Spinal cord (tissue), 10 donors: ENCODE results near the gene C4orf50. TPM values are rescaled to one million over a fixed set of nuclear protein-coding genes. Genes with fewer than 3 reads are reported as not detected.

ENCODE experiments used
- DNase-seq, 6 donors: peaks; one replicate each; pipeline versions ENCODE4 v3.0.0 to v3.0.0-alpha.2; 2013 to 2015; ENCODE audit warnings: low spot score in 6 of 6, low read depth in 4 of 6
- H3K27ac ChIP-seq: one replicate; pipeline ENCODE4 v1.5.1; 2013; ENCODE audit warnings: low read depth, low read length, control low read depth
- H3K27me3 ChIP-seq: one replicate; pipeline ENCODE4 v1.6.1; 2013; ENCODE audit warnings: low read length; ENCODE audit not compliant: control insufficient read depth, insufficient read depth
- H3K36me3 ChIP-seq: one replicate; pipeline ENCODE4 v1.6.1; 2013; ENCODE audit warnings: low read length; ENCODE audit not compliant: control insufficient read depth, insufficient read depth
- H3K4me1 ChIP-seq: one replicate; pipeline ENCODE4 v1.6.1; 2013; ENCODE audit warnings: low read length; ENCODE audit not compliant: control insufficient read depth, insufficient read depth
- H3K4me3 ChIP-seq: one replicate; pipeline ENCODE4 v1.5.1; 2013; ENCODE audit warnings: low read depth, low read length, control low read depth
- H3K9me3 ChIP-seq: one replicate; pipeline ENCODE4 v1.6.1; 2013; ENCODE audit warnings: low read length; ENCODE audit not compliant: control insufficient read depth, insufficient read depth
- WGBS: methylation state at CpG from one replicate; pipeline ENCODE4 v1.1.5; 2013; ENCODE audit warnings: missing lambda C conversion rate; ENCODE audit not compliant: insufficient coverage; 5-methylcytosine and 5-hydroxymethylcytosine counted together
- polyA plus RNA-seq, 2 donors: library from polyadenylated mRNA; unstranded; fragments of 120-200 nt; gene quantifications; one replicate each; pipeline ENCODE4 v1.2.1, GENCODE V29; 2013; ENCODE audit not compliant: insufficient read length in 2 of 2
- total RNA-seq, 2 donors: library from RNA; depleted of rRNA in 1 of 2; stranded (reverse); fragments of 120-200 nt in 1 of 2; fragments of >200 nt in 1 of 2; gene quantifications; one replicate each; pipeline versions ENCODE4 v1.2.3 to v1.2.4, GENCODE V29; 2013 to 2014
- donor health status: healthy.

Gene C4orf50
- total and polyA plus RNA-seq, 4 donors, result 1.9 to 6.4 (median 2.7) TPM

DNA sequence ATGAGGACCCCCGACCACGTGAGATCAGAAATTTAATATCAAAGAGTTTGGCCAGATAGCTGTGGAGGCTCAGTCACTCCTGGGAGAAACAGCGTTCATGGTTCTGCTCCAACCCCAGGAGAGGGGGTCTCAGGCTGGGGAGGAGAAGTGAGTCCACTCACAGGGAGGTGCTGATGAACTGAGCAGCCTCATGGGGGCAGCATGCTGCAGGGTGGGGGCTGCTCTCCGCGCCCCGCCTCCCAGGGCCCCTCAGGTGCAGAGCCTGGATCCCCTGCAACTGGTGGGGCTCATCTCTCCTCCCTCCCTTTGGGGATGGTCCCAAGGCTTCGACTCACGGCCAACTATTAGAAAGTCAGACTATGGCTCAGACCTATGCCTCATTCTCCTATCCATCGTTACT lies 26.6 kb upstream of the C4orf50 start:
- Histone ChIP-seq H3K36me3 (peaks cover 6% of the 10 kb centered on the region), H3K9me3 (no peaks in the 10 kb centered on the region), H3K4me3 (no peak overlapping the region), H3K4me1 (peaks cover 11% of the 10 kb centered on the region), H3K27ac (no peak overlapping the region), H3K27me3 (no peaks in the 10 kb centered on the region)
- WGBS, result 37% methylated on average over 8 of the region's 9 CpGs
- DNase-seq, result no peak

DNA sequence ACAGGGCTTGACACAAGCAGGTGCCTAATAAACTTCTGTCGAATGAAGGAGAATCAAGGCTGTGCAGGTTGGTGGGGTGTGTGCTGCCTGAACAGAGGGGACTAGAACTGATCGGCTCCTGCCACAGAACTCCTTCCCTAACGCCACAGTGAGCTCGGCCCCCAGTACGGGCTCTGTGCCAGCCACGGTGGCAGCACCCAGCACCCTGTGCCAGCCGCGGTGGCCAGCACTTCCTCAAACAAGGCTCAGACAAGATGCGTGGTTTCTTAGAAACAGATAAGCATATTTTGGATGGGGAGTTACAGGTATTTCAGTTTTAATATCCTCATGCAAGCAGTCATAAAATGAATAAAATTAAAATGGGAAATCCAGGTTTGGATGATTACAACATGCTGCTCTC lies 26.0 kb upstream of the C4orf50 start:
- H3K27ac ChIP-seq, result no peak overlapping the region
- no peak overlapping the region for H3K4me3 ChIP-seq
- peaks cover 6% of the 10 kb centered on the region for H3K36me3 ChIP-seq
- no peaks in the 10 kb centered on the region for H3K9me3 ChIP-seq
- peak in 1 of 6 donors; percentile 7 for DNase-seq
- WGBS, result 66% methylated on average over 8 of the region's 9 CpGs
- peaks cover 10% of the 10 kb centered on the region for H3K4me1 ChIP-seq
- no peaks in the 10 kb centered on the region for H3K27me3 ChIP-seq

- DNase-seq, result no peak
Measured at GRCh38 chr4:6043843-6044242, 25.6 kb upstream of the C4orf50 start.

GRCh38 chr4:6043188-6043587 lies 25.0 kb upstream of the C4orf50 start:
- H3K4me1 ChIP-seq, result peaks cover 10% of the 10 kb centered on the region
- DNase-seq, result no peak
- H3K27ac ChIP-seq, result no peak overlapping the region
- no peaks in the 10 kb centered on the region for H3K27me3 ChIP-seq
- 81% methylated on average over 13 of the region's 13 CpGs for WGBS
- no peaks in the 10 kb centered on the region for H3K9me3 ChIP-seq
- no peak overlapping the region for H3K4me3 ChIP-seq
- peaks cover 6% of the 10 kb centered on the region for H3K36me3 ChIP-seq

More at GRCh38 chr4:6043843-6044242, 25.6 kb upstream of the C4orf50 start:
- Histone ChIP-seq H3K4me1 (peaks cover 10% of the 10 kb centered on the region), H3K4me3 (no peak overlapping the region), H3K9me3 (no peaks in the 10 kb centered on the region), H3K27ac (no peak overlapping the region), H3K36me3 (peaks cover 6% of the 10 kb centered on the region), H3K27me3 (no peaks in the 10 kb centered on the region)
- WGBS, result 86% methylated on average over 7 of the region's 7 CpGs

GRCh38 chr4:6042293-6043063 lies 24.2 kb upstream of the C4orf50 start:
- no peak for DNase-seq
- peaks cover 6% of the 10 kb centered on the region for H3K36me3 ChIP-seq
- H3K4me1 ChIP-seq, result peaks cover 10% of the 10 kb centered on the region
- H3K4me3 ChIP-seq, result no peak overlapping the region
- H3K27ac ChIP-seq, result no peak overlapping the region
- H3K27me3 ChIP-seq, result no peaks in the 10 kb centered on the region
- no peaks in the 10 kb centered on the region for H3K9me3 ChIP-seq
- 91% methylated on average over 15 of the region's 21 CpGs for WGBS

- WGBS, result 88% methylated on average over 1 of the region's 5 CpGs
- H3K9me3 ChIP-seq, result no peaks in the 10 kb centered on the region
- no peak overlapping the region for H3K4me3 ChIP-seq
- H3K27me3 ChIP-seq, result no peaks in the 10 kb centered on the region
- H3K36me3 ChIP-seq, result peaks cover 3% of the 10 kb centered on the region
- H3K27ac ChIP-seq, result no peak overlapping the region
- no peak for DNase-seq
- peaks cover 10% of the 10 kb centered on the region for H3K4me1 ChIP-seq
Measured at GRCh38 chr4:6041800-6042199, 23.6 kb upstream of the C4orf50 start.

DNA sequence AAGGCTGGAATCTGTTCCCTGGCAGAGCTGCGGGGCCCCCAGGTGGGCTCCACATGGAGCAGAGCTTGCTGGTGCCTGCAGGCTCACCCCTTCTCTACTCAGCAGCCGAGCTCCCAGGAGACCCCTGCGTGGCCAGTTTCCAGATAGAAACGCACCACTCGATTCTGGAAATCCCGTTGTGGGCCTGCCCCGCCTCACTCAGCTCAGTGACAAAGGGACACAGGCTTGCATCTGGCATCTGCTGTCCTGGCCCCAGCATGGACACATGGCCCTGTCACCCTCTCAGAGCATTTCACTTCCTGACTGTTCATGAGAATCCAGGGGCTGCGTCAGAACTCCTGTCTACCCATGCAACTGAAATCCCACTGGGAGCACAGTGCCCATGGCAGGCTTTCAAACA lies 20.5 kb upstream of the C4orf50 start:
- Histone ChIP-seq H3K27me3 (no peaks in the 10 kb centered on the region), H3K9me3 (no peaks in the 10 kb centered on the region), H3K36me3 (peaks cover 8% of the 10 kb centered on the region), H3K4me1 (no peaks in the 10 kb centered on the region), H3K27ac (no peak overlapping the region), H3K4me3 (no peak overlapping the region)
- no peak for DNase-seq
- WGBS, result 74% methylated on average over 8 of the region's 8 CpGs

DNA sequence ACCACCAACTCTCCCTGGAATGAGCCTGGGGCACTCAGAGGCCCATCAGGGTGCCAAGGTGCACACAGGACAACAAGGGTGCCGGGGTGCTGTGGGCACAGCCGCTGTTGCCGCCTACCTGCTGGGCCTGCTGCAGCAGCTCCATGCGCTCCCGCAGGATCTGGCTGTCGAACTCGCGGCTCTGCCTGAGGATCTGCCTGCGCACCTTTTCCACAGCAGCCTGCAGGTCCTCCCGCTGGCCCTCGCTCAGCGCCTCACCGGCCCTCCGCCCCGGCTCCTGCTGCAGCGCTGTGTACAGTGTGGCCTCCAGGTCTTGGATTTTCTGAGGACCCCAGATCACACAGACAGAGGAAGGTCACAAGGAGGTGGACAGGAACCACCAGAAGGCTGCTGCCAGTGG lies 17.6 kb upstream of the C4orf50 start:
- no peaks in the 10 kb centered on the region for H3K9me3 ChIP-seq
- H3K36me3 ChIP-seq, result peaks cover 8% of the 10 kb centered on the region
- peaks cover 9% of the 10 kb centered on the region for H3K4me1 ChIP-seq
- DNase-seq, result no peak
- H3K4me3 ChIP-seq, result no peak overlapping the region
- WGBS, result 88% methylated on average over 16 of the region's 16 CpGs
- no peaks in the 10 kb centered on the region for H3K27me3 ChIP-seq
- no peak overlapping the region for H3K27ac ChIP-seq

DNA sequence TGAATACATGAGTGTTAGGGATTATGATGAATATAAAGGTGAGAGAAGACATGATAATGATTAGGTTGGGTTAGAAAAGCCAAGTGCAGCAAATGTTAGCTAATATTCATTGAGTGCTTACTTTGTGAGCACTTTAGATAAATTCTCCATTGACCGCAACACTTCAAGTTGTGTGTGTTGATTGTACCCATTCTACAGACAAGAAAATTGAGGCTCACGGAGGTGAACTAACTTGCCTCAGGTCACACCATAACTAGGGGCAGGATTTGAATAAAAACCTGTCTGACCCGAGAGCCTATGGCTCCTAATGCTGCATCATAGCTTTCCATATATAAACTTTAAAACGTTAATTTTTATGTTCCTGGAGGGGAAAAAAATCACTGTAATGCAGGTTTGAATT lies 15.2 kb upstream of the C4orf50 start:
- H3K27me3 ChIP-seq, result no peaks in the 10 kb centered on the region
- no peak overlapping the region for H3K27ac ChIP-seq
- WGBS, result no CpG with 5 or more reads among the region's 4 CpGs
- peaks cover 17% of the 10 kb centered on the region for H3K36me3 ChIP-seq
- H3K4me3 ChIP-seq, result no peak overlapping the region
- H3K4me1 ChIP-seq, result peaks cover 9% of the 10 kb centered on the region
- DNase-seq, result no peak
- H3K9me3 ChIP-seq, result no peaks in the 10 kb centered on the region
